Stimulated activated CD4-positive, alpha-beta T cell treated with anti-CD3 and anti-CD28 coated beads, Interleukin-15, amount 100 ng/mL, for 24 hours (primary cell): ENCODE data around the gene TSHZ1.

Experiments
- DNase-seq: peaks from one replicate; pipeline ENCODE4 v3.0.0-alpha.2; 2020

TSHZ1 gene, protein sequence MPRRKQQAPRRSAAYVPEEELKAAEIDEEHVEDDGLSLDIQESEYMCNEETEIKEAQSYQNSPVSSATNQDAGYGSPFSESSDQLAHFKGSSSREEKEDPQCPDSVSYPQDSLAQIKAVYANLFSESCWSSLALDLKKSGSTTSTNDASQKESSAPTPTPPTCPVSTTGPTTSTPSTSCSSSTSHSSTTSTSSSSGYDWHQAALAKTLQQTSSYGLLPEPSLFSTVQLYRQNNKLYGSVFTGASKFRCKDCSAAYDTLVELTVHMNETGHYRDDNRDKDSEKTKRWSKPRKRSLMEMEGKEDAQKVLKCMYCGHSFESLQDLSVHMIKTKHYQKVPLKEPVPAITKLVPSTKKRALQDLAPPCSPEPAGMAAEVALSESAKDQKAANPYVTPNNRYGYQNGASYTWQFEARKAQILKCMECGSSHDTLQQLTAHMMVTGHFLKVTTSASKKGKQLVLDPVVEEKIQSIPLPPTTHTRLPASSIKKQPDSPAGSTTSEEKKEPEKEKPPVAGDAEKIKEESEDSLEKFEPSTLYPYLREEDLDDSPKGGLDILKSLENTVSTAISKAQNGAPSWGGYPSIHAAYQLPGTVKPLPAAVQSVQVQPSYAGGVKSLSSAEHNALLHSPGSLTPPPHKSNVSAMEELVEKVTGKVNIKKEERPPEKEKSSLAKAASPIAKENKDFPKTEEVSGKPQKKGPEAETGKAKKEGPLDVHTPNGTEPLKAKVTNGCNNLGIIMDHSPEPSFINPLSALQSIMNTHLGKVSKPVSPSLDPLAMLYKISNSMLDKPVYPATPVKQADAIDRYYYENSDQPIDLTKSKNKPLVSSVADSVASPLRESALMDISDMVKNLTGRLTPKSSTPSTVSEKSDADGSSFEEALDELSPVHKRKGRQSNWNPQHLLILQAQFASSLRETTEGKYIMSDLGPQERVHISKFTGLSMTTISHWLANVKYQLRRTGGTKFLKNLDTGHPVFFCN (N-terminal part only)

DNA sequence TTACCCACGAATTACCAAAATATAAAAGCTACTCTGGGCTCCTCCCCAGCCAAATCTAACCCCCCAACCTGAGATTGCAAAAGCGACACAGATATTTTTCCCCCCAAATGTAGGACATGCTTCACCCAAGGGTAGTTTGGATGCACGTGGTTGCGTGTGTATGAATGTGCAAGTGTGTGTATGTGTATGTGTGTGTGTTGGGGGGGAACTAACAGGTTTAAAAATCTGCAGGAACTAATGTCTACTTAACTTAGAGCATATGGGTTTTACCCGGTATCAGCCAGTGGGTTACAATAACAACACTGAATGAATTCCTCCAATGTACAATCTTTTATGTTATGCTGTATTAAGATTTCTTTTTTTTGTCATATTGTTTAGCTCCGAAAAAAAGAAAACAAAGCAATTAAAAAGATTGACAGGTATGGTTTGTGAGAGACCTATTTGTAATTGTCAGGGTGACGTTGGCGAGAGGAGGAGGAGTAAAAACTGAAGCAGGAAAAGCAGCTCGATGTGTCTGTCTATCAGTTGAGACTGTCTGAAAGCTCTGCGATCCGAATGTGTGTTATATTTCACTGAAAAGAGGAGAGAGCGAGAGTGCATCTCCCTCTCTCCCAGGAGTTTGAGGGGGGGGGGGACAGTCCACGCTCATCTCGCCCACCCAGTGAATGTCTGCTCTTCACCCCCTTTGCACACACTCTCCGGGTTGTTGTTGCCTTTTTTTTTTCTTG is at the start of gene TSHZ1:
Gene TSHZ1, plus strand, starts transcription at position 524 of the 728 bp plus-strand sequence. CDS start 1,080 bp downstream, outside the sequence.
- peak; percentile 67 for DNase-seq

GRCh38 chr18:75161256-75162028 is 49.2 kb upstream of the TSHZ1 start:
- peak; percentile 13 for DNase-seq

GRCh38 chr18:75162467-75162866 is 48.1 kb upstream of the TSHZ1 start:
- no peak for DNase-seq

DNA sequence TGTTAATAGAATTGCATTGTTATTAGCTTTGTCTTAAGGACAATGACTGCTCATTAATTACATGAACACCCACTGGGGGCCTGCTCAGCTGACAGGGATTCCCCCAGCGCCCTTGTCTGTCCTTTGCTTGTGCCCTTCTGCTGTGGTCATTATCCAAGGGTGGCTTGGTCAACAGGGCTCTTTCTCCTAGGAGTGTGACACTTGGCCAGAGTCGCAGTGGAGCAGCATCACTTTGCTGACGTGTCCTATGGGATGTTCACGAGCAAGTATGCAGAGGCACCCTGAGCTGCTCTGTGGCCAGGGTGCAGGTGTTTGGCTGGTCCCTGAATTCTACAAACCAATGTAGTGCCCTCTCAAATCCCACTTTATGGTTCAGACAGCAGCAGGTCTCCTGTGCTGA is 47.6 kb upstream of the TSHZ1 start:
- no peak for DNase-seq

DNA sequence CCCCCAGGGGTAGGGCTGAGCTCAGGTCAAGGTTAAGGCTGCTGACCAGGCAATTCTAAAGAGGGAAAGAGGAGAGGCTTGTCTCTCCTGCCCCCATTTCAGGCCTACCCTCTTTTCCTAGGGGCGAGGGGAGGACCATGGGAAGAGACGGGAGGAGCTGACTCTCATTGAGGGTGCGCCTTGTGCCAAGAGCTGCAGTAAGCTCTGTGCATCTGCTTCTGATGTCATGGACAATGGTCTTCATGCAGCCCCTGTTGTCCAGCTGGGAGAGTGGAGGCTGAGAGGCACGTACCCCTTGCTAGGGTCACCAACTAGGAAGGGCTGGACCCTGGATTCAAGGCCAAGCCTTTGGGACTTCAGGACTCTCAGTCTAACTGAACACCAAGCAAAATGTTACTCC is 46.9 kb upstream of the TSHZ1 start:
- DNase-seq = no peak

DNA sequence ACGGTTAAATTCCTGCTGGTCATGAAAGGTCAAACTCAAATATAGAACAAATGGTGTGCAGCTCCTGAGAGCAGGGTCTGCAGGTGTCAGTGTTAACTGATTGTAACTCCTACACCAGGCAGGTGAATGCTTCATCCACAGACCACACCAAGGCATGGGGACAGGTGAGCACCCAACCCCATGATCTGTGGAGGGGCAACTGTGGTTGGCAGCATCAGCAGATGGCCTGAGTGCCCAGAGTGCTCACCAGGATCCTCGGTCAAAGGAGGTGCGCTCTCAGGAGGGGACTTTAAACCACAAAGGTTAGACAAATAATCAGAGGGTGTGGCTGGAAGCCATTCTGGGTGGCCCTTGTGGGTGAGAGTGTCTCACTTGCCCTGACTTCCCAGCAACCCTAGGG is 46.1 kb upstream of the TSHZ1 start:
- no peak for DNase-seq

DNA sequence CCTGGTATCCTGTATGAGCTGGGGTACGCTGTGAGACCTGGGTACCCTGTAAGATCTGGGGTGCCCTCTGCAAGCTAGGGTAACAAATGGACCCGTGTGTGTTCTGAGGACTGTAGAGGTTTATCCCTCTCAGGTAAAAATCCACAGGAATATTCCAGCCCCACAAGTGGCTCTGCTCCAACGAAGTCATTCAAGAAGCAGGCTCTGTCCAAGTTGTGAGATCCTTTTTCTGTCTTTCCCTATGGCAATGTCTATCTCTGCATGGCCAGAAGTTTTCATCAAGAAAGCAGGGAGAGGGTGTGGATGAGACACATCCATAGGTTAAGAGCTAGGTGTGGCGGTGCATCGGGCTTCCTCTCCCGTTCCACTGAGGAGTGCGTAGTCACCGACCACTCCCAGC is 44.7 kb upstream of the TSHZ1 start:
- DNase-seq = no peak

DNA sequence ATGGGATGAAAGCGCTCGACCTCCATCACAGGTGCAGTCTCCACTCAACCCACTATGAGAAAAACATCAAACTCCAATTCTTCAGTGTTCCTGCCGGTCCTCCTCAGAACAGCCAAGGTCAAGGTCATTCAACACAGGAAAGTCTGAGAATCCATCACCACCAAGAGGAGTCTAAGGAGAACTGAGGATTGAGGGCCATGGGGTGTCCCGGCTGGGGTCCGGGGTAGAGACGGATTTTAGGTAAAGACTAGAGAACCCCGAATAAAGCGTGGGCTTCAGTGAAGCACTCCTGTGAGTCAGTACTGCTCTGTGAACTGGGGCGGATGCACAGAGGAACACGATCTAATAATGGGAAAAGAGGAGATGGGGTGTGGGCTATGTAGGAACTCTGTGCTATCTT is 43.5 kb upstream of the TSHZ1 start:
- no peak for DNase-seq

- DNase-seq = no peak
These were observed 42.6 kb upstream of the TSHZ1 start for GRCh38 chr18:75167759-75168618.

- DNase-seq = no peak
These were observed 42.0 kb upstream of the TSHZ1 start for GRCh38 chr18:75168619-75169018.

DNA sequence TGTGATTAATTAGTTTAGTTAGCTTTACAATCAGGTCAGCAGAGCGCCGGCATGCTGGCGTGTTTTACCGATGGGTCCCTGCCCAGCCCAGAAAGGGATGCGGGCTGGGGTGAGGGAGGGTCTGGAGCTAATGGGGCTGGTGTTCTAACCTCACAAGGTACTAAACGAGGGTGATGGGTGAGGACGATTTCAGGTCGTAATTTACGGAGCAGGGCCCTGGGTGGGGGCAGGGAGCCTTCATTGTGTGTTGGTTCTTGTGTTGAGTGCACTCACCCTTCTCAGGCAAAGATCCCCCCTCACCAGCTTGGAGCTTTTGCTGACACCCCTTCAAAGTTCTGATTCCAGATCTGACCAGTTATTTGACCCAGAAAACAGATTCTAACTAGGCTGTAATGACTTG is 41.2 kb upstream of the TSHZ1 start:
- no peak for DNase-seq

GRCh38 chr18:75170022-75170789 is 40.4 kb upstream of the TSHZ1 start:
- DNase-seq = no peak

- DNase-seq = no peak
These were observed 39.7 kb upstream of the TSHZ1 start for GRCh38 chr18:75170916-75171315.

- DNase-seq = no peak
These were observed 38.1 kb upstream of the TSHZ1 start for GRCh38 chr18:75172299-75173124.

DNA sequence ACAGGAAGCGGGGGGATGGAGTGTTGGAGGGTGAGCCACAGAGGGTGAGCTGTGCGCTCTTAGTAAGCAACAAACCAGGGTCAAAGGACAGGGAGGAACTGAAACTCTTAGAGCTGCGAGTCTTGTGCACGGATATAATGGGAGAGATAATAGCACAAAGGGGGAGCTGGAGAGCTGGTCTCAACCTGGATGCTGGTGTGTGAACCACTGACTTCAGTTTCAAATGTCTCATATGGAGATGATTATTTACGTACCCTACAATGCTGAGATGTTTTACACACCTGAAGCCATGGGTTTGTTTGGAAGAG is 37.5 kb upstream of the TSHZ1 start:
- no peak for DNase-seq

DNA sequence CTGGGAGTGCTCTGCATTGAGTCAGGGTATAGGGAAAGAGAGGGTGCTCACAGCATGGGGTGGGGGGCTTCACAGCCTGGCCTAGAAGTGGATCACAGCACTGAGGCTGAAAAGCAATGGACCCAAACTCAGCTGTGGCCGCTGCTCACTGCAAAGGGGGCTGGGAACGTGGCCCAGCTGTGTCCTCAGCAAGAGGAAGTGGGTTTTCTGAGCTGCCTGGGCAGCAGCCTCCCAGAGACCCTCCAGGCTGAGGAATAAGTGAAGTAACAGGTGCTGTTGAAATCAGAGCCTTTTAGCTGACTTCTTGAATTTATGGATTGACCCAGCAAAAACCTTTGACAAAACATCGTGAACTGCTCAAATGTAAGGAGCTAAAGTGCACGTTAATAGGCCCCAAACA is 36.9 kb upstream of the TSHZ1 start:
- no peak for DNase-seq

DNA sequence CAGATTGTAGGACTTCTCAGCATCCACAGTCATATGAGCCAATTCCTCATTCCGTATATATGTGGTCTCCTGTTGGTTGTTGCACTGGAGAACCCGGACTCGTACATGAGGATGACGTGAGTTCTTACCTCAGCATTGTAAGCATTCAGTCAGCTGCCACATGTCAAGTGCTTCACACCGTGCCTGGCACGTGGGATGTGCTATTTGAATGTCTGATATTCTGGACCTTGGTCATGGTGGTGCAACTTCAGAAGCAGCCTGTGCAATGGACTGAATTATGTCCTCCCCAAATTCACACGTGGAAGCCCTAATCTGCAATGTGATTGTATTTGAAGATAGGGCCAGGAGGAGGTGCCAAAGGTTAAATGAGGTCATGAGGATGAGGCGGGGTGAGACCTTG is 33.7 kb upstream of the TSHZ1 start:
- DNase-seq = no peak

GRCh38 chr18:75178376-75178775 is 32.2 kb upstream of the TSHZ1 start:
- no peak for DNase-seq

- DNase-seq = no peak
These were observed 30.6 kb upstream of the TSHZ1 start for GRCh38 chr18:75179819-75180600.
